ENCODE measurements around the gene PNPO. TPM values are rescaled to one million over a fixed set of nuclear protein-coding genes. Genes with fewer than 3 reads are reported as not detected.

The PNPO gene
- total RNA-seq, 1 experiment from 2014 or later: 12.3 TPM

DNA sequence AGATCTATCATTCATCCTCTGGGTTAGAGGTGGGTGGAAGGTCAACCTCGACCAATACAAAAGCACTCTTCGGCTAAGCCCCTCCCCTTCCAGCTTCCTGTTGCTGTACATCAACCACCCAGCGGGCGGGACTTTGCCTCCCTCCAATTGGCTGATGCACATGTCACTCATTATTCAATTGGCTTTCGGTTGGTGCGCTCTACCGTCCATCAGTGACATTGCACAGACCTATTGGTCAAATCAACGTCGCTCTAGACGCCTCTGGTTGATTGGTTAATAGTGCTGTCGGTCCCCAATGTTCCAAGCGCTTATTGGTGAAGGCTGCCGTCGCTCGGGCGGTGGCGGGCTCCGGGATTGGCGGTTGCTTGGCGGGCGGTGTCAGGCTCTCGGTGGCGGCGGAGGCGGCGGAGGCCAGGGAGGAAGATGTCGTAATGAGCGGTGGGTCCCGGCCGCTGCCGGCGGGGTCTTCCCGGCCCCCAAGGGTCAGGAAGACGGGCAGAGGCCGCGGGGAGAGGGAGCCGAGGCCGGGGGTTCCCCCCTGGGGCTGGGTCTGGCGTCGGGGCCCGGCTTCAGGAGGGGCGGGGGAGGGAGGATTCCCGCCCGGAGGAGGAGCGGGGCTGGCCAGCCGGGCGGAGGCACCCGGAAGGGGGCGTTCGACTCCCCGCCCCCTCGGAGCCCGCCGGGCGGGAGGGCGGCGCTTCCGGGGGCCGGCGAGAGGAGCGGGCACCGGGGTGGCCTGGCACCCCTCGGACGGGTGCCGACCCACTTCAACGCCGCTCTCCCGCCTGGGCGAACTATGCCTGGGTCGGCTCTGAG lies 45.3 kb upstream of the PNPO start, which contains the start of gene SP2:
Gene SP2 (plus strand): TSS at position 381 of the 816 bp plus-strand sequence. CDS start 51 bp downstream, at position 432.
- POLR2A ChIA-PET (ENCODE audit: low non-redundant PET): no interaction called here
- CTCF ChIA-PET: no interaction called here
- no peaks in the 10 kb centered on the region for H3K9me3 ChIP-seq (ENCODE audit: low read depth, low read length, poor library complexity, severe bottlenecking)
- no peaks in the 10 kb centered on the region for H3K27me3 ChIP-seq (replicated peaks; ENCODE audit: insufficient read depth, low read depth, low read length, poor library complexity)
- intact Hi-C loops (cut with micrococcal nuclease; ENCODE audit: unreplicated experiment): no loop called here
- H3K36me3 ChIP-seq (ENCODE audit: insufficient read depth, low read length, poor library complexity, severe bottlenecking): no peaks in the 10 kb centered on the region
- DNase-seq (ENCODE audit: low spot score): peak; percentile 98
- H3K27ac ChIP-seq (ENCODE audit: low read depth, low read length, poor library complexity, severe bottlenecking): peak within 1 kb of the TSS; percentile 97
- H3K4me1 ChIP-seq (ENCODE audit: insufficient read depth, low read length, poor library complexity, severe bottlenecking): no peaks in the 10 kb centered on the region
- TF ChIP-seq, protein P1, sequence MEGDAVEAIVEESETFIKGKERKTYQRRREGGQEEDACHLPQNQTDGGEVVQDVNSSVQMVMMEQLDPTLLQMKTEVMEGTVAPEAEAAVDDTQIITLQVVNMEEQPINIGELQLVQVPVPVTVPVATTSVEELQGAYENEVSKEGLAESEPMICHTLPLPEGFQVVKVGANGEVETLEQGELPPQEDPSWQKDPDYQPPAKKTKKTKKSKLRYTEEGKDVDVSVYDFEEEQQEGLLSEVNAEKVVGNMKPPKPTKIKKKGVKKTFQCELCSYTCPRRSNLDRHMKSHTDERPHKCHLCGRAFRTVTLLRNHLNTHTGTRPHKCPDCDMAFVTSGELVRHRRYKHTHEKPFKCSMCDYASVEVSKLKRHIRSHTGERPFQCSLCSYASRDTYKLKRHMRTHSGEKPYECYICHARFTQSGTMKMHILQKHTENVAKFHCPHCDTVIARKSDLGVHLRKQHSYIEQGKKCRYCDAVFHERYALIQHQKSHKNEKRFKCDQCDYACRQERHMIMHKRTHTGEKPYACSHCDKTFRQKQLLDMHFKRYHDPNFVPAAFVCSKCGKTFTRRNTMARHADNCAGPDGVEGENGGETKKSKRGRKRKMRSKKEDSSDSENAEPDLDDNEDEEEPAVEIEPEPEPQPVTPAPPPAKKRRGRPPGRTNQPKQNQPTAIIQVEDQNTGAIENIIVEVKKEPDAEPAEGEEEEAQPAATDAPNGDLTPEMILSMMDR (conservative IDR thresholded peaks at IDR 0.05; ENCODE audit: low read depth, low read length): no peak
- TF ChIP-seq EZH2 (IDR thresholded peaks at IDR 0.05; ENCODE audit: borderline replicate concordance, low read depth, low read length, poor library complexity, severe bottlenecking): no peak
- no TSS peak for BruUV-seq (replicated peaks)
- peak within 1 kb of the TSS; percentile 74 for H3K4me3 ChIP-seq (ENCODE audit: low read depth, low read length, poor library complexity, severe bottlenecking)

- no peak for TF ChIP-seq EZH2 (IDR thresholded peaks at IDR 0.05; ENCODE audit: borderline replicate concordance, low read depth, low read length, poor library complexity, severe bottlenecking)
- TF ChIP-seq, protein P1 (conservative IDR thresholded peaks at IDR 0.05; ENCODE audit: low read depth, low read length): no peak
- intact Hi-C loops (cut with micrococcal nuclease; ENCODE audit: unreplicated experiment): no loop called here
- ChIA-PET CTCF (no interaction called here), POLR2A (ENCODE audit: low non-redundant PET) (no interaction called here)
- H3K27ac ChIP-seq (ENCODE audit: low read depth, low read length, poor library complexity, severe bottlenecking): peak overlapping the region; percentile 97
- no peaks in the 10 kb centered on the region for H3K9me3 ChIP-seq (ENCODE audit: low read depth, low read length, poor library complexity, severe bottlenecking)
- no peak for DNase-seq (ENCODE audit: low spot score)
- no peaks in the 10 kb centered on the region for H3K27me3 ChIP-seq (replicated peaks; ENCODE audit: insufficient read depth, low read depth, low read length, poor library complexity)
- peak overlapping the region; percentile 74 for H3K4me3 ChIP-seq (ENCODE audit: low read depth, low read length, poor library complexity, severe bottlenecking)
- H3K36me3 ChIP-seq (ENCODE audit: insufficient read depth, low read length, poor library complexity, severe bottlenecking): no peaks in the 10 kb centered on the region
- no peaks in the 10 kb centered on the region for H3K4me1 ChIP-seq (ENCODE audit: insufficient read depth, low read length, poor library complexity, severe bottlenecking)
- BruUV-seq (replicated peaks): no TSS peak
These were observed 44.5 kb upstream of the PNPO start for GRCh38 chr17:47896672-47897490.

DNA sequence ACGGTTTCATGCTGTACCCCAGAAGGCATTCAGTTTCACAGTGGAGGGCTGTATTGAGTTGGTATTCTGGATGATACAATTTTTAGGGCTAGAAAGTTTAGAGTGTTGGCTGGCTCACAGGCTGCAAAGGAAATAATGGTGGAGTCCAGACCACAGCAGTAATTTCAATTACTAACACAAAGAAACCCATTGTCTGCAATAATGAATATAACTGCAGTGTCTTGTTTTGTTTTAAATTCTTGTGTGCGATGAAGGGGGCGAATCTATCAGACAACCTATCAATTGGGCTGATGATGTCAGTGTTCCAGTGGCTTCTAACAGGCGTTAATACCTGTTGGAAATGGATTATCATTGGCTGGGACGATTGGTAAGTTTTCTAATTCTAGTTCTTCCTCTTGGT lies 43.8 kb upstream of the PNPO start:
- DNase-seq (ENCODE audit: low spot score): no peak
- H3K27ac ChIP-seq (ENCODE audit: low read depth, low read length, poor library complexity, severe bottlenecking): no peak overlapping the region
- no peak for TF ChIP-seq EZH2 (IDR thresholded peaks at IDR 0.05; ENCODE audit: borderline replicate concordance, low read depth, low read length, poor library complexity, severe bottlenecking)
- TF ChIP-seq, protein P1 (conservative IDR thresholded peaks at IDR 0.05; ENCODE audit: low read depth, low read length): no peak
- no peaks in the 10 kb centered on the region for H3K27me3 ChIP-seq (replicated peaks; ENCODE audit: insufficient read depth, low read depth, low read length, poor library complexity)
- intact Hi-C loops (cut with micrococcal nuclease; ENCODE audit: unreplicated experiment): no loop called here
- H3K36me3 ChIP-seq (ENCODE audit: insufficient read depth, low read length, poor library complexity, severe bottlenecking): no peaks in the 10 kb centered on the region
- no peaks in the 10 kb centered on the region for H3K4me1 ChIP-seq (ENCODE audit: insufficient read depth, low read length, poor library complexity, severe bottlenecking)
- peak overlapping the region; percentile 74 for H3K4me3 ChIP-seq (ENCODE audit: low read depth, low read length, poor library complexity, severe bottlenecking)
- CTCF ChIA-PET: no interaction called here
- H3K9me3 ChIP-seq (ENCODE audit: low read depth, low read length, poor library complexity, severe bottlenecking): no peaks in the 10 kb centered on the region
- POLR2A ChIA-PET (ENCODE audit: low non-redundant PET): no interaction called here
- TSS peak; percentile 41 for BruUV-seq (replicated peaks)
